Calu3 (cell line): ENCODE results near the gene KY. TPM values are rescaled to one million over a fixed set of nuclear protein-coding genes. Genes with fewer than 3 reads are reported as not detected.

Source experiments
- Bru-seq: library from RNA; stranded (reverse); fragments of 400-500 nt; gene quantifications from one replicate; lab custom pipeline; 2021; lab: Mats Ljungman, UMichigan
- BruChase-seq, 2 experiments: library from RNA; stranded (reverse); fragments of 400-500 nt; gene quantifications; one replicate each; lab custom pipeline; 2021; lab: Mats Ljungman, UMichigan
- BruUV-seq: library from RNA; stranded (reverse); fragments of 400-500 nt; replicated peaks from 2 replicates; lab custom pipeline; 2021; lab: Mats Ljungman, UMichigan
- CTCF ChIA-PET: fragments of 300-600 bp; sonication (Branson Sonifier 250); formaldehyde crosslinking; loops from one replicate; lab custom pipeline; 2022; ENCODE audit warnings: antibody characterized with exemption; lab: Charles Lee
- DNase-seq: peaks from one replicate; pipeline ENCODE4 v3.0.0; 2022
- H3K27ac Mint-ChIP-seq: one replicate; pipeline ENCODE4 v1.8.0; 2022; ENCODE audit warnings: mixed read lengths; ENCODE audit not compliant: unreplicated experiment
- H3K27me3 Mint-ChIP-seq: one replicate; pipeline ENCODE4 v1.8.0; 2022; ENCODE audit warnings: mixed read lengths; ENCODE audit not compliant: unreplicated experiment
- H3K36me3 Mint-ChIP-seq: one replicate; pipeline ENCODE4 v1.8.0; 2022; ENCODE audit warnings: mild to moderate bottlenecking, moderate library complexity, mixed read lengths; ENCODE audit not compliant: insufficient read depth, unreplicated experiment
- H3K4me1 Mint-ChIP-seq: one replicate; pipeline ENCODE4 v1.8.0; 2022; ENCODE audit warnings: mild to moderate bottlenecking, low read depth, mixed read lengths; ENCODE audit not compliant: unreplicated experiment
- H3K4me3 Mint-ChIP-seq: one replicate; pipeline ENCODE4 v1.8.0; 2022; ENCODE audit warnings: mild to moderate bottlenecking, low read depth, moderate library complexity, mixed read lengths; ENCODE audit not compliant: unreplicated experiment
- H3K9me3 Mint-ChIP-seq: one replicate; pipeline ENCODE4 v1.8.0; 2022; ENCODE audit warnings: low read depth, mixed read lengths; ENCODE audit not compliant: unreplicated experiment
- intact Hi-C: fragments of 100-400 bp; cut with micrococcal nuclease; formaldehyde crosslinking; loops from one replicate; pipeline ENCODE4 v1.10.0; 2022; ENCODE audit not compliant: unreplicated experiment
- long read RNA-seq: library from polyadenylated mRNA; stranded (forward); transcript quantifications from one replicate; pipeline ENCODE4 v2.0.0, GENCODE V29; 2022
- total RNA-seq: library from RNA; stranded (reverse); gene quantifications from 2 replicates; pipeline ENCODE4 v1.2.3, GENCODE V29; 2022
- TF ChIP-seq, protein P1 (sequence below): fragments of 200-600 bp; IDR thresholded peaks from one replicate; pipeline ENCODE4 v1.8.0; 2022; ENCODE audit warnings: antibody characterized with exemption; ENCODE audit not compliant: unreplicated experiment

KY gene, protein sequence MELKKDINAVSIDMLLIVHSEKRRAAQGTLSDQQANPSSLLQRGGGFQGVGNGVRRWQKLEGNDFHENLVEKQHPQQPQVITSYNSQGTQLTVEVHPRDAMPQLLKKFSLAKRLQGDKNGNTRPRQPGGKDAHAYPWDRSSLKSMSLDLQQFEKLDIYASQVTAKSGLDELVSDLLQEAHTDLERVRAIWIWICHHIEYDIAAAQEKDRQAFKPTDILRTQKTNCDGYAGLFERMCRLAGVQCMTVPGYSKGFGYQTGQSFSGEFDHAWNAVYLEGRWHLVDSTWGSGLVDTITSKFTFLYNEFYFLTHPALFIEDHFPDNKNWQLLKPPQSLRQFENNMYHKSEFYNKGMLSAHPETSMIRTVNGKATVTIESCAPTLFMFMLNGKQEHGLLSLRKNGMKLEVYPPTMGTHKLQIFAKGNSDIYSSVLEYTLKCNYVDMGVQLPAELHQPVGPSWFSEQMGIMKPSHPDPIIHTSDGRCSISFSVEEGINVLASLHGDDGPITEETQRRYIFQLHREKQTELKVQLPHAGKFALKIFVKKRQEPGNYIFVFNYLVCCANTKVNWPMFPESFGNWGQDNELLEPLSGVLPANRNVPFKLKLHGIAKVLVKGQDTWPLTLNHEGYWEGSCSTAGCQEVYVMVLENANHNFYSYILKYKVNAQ
- 0.15 TPM in 1 of 2 replicates, not detected in the other for total RNA-seq
- Bru-seq, nascent RNA, result percentile 5 among the genes with signal in this experiment
- BruChase-seq, experiment 1, labeled RNA remaining after a 6-hour chase, result not detected
- BruChase-seq, experiment 2, labeled RNA remaining after a 2-hour chase, result percentile 7 among the genes with signal in this experiment
- long read RNA-seq, partial matches to known transcripts, result 0 of 1 reads
- long read RNA-seq, other reads (novel, unspliced or antisense), result 1 of 1 reads

DNA sequence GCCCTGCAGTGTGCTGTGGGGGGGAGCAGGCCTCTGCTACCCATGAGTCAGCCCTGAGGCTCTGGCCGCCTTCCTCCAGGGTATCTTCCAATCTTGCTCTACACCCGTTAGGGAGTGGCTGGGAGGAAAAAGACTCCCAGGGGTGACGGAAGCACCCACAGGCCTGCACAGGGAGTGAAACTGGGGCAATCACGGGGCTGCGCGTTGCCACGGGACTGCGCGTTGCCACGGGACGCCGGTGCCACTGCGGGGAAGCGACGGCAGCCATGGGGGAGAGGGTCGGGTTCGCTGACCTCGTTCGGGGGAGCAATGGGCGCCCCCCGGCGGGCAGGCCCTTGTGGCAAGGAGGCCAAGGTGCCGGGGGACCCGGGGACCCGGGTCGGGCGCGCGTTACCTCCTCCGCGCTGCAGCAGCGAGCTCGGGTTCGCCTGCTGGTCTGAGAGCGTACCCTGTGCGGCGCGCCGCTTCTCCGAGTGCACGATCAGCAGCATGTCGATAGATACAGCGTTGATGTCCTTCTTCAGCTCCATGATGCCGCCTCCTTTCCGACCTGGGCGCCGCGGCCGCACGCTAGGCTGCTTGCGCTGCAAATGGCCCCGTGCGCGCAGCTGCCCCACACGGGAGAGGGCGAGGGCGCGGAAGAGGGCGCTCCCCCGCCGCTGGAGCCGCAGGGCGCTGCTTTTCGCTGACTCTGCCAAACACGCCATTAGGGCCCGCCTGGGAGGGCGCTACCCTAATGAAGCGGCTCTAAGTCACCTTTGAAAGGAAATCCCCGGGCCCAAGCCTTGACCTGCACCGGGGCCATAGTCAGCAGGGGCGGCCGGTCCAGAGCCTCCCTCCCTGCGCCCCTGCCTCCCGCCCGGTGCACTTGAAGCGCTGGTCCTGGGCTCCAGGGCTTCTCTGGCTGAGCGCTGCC, at the start of gene KY:
Gene KY (minus strand): TSS at position 592 of the 916 bp plus-strand sequence. CDS start 62 bp downstream, at position 530.
- H3K4me1 Mint-ChIP-seq, result no peaks in the 10 kb centered on the region
- TF ChIP-seq, protein P1, sequence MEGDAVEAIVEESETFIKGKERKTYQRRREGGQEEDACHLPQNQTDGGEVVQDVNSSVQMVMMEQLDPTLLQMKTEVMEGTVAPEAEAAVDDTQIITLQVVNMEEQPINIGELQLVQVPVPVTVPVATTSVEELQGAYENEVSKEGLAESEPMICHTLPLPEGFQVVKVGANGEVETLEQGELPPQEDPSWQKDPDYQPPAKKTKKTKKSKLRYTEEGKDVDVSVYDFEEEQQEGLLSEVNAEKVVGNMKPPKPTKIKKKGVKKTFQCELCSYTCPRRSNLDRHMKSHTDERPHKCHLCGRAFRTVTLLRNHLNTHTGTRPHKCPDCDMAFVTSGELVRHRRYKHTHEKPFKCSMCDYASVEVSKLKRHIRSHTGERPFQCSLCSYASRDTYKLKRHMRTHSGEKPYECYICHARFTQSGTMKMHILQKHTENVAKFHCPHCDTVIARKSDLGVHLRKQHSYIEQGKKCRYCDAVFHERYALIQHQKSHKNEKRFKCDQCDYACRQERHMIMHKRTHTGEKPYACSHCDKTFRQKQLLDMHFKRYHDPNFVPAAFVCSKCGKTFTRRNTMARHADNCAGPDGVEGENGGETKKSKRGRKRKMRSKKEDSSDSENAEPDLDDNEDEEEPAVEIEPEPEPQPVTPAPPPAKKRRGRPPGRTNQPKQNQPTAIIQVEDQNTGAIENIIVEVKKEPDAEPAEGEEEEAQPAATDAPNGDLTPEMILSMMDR, result peak; percentile 22
- H3K9me3 Mint-ChIP-seq, result no peaks in the 10 kb centered on the region
- no peak within 1 kb of the TSS for H3K27ac Mint-ChIP-seq
- no TSS peak for BruUV-seq
- DNase-seq, result peak; percentile 67
- no peaks in the 10 kb centered on the region for H3K36me3 Mint-ChIP-seq
- CTCF ChIA-PET, result interaction anchor here (1.3 kb wide), 1 partner anchor 28 kb away, joined by 4 read pairs; no protein-coding TSS in a partner anchor
- intact Hi-C loops, result loop anchor here (10.0 kb wide), 1 partner anchor 104 kb away; no protein-coding TSS in a partner anchor
- H3K4me3 Mint-ChIP-seq, result peak within 1 kb of the TSS; percentile 60
- H3K27me3 Mint-ChIP-seq, result peaks cover 100% of the 10 kb centered on the region

DNA sequence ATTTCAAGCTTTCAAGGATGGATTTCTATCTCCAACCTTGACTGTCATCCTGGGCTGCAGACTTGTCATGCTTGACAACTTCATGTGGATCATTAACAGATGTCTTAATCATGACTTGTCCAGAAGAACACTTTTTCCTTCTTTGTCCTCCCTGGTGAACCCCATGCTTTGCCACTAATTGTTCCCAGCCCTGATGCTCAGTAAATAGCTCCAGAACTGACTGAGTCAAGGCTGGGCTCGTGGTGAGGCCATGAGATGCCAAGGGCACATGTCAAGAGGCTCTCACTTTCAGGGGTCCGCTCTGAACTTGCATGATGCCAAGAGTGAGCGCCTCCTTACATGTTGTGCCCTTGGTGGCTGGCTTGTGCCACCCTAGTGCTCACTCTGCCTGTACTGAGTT, 48.9 kb upstream of the KY start:
- H3K9me3 Mint-ChIP-seq, result no peaks in the 10 kb centered on the region

DNA sequence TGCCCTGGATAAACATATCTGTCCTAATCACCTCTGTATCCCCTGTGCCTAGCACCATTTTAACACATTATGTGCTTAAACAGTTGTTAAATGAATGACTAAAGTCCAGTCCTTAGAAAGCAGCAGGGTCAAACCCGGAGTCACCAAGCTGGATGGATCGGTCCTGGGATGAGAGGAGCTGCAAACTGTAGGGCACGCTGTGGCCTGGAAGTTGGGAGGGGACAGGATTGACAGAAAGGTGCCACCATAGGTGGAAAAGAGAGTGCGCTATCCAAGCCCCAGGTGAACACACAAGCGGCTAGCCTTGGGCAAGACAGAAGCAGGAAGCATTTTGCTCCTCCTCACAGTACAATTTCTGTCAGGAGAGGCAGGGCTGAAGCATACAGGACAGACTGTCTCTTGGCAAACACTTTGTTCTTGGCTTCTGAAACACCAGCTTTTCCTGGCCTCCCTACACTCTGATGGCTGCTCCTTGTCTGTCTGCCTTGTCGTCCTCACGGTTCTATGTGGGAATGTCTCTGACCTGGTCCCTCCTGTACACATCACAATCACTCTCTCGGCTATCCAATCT, 48.4 kb upstream of the KY start:
- DNase-seq, result no peak
- Mint-ChIP-seq H3K27me3 (peaks cover 83% of the 10 kb centered on the region), H3K4me1 (no peaks in the 10 kb centered on the region), H3K27ac (no peak overlapping the region), H3K36me3 (no peaks in the 10 kb centered on the region), H3K9me3 (no peaks in the 10 kb centered on the region), H3K4me3 (no peak overlapping the region)
- no TSS peak for BruUV-seq
- TF ChIP-seq, protein P1, result no peak
- CTCF ChIA-PET, result interaction anchor here (1.5 kb wide), 1 partner anchor 10 kb away, joined by 5 read pairs; no protein-coding TSS in a partner anchor
- intact Hi-C loops, result no loop called here

More for the DNA sequence above, 48.9 kb upstream of the KY start:
- CTCF ChIA-PET, result interaction anchor here (1.5 kb wide), 1 partner anchor 10 kb away, joined by 5 read pairs; no protein-coding TSS in a partner anchor
- Mint-ChIP-seq H3K36me3 (no peaks in the 10 kb centered on the region), H3K27ac (no peak overlapping the region), H3K4me3 (no peak overlapping the region), H3K27me3 (peaks cover 83% of the 10 kb centered on the region), H3K4me1 (no peaks in the 10 kb centered on the region)
- intact Hi-C loops, result no loop called here
- no peak for DNase-seq
- TF ChIP-seq, protein P1, result no peak
- BruUV-seq, result no TSS peak
